HEK293T (cell line): ENCODE data around the gene OCRL.

Experiments
- CTCF ChIA-PET: fragments of 350-600 bp; formaldehyde crosslinking; extraction: SDS; loops from one replicate; lab custom pipeline; 2021; ENCODE audit warnings: antibody characterized with exemption, inconsistent platforms; lab: Yijun Ruan, JAX
- POLR2A ChIA-PET: fragments of 350-600 bp; formaldehyde crosslinking; extraction: SDS; loops from one replicate; lab custom pipeline; 2020; ENCODE audit warnings: antibody characterized with exemption, inconsistent platforms; lab: Yijun Ruan, JAX
- DNase-seq: peaks from one replicate; pipeline ENCODE4 v3.0.0; 2012; ENCODE audit warnings: mixed read lengths; ENCODE audit errors: extremely low spot score
- ARNT ChIP-seq: fragments of 450-650 bp; IDR thresholded peaks from 2 replicates; pipeline ENCODE4 v1.6.1; 2017; ENCODE audit warnings: mild to moderate bottlenecking
- BHLHE40 ChIP-seq: fragments of 450-650 bp; IDR thresholded peaks from 2 replicates; pipeline ENCODE4 v1.6.1; 2016; ENCODE audit warnings: mild to moderate bottlenecking, moderate library complexity, borderline replicate concordance
- CTBP1 ChIP-seq: fragments of 450-650 bp; IDR thresholded peaks from 2 replicates; pipeline ENCODE4 v1.6.1; 2016; ENCODE audit warnings: borderline replicate concordance
- ELF4 ChIP-seq: fragments of 450-650 bp; IDR thresholded peaks from 2 replicates; pipeline ENCODE4 v1.6.1; 2017; ENCODE audit warnings: antibody characterized with exemption
- FOXA1 ChIP-seq: fragments of 450-650 bp; IDR thresholded peaks from 2 replicates; pipeline ENCODE4 v1.6.1; 2016; ENCODE audit warnings: mild to moderate bottlenecking
- FOXK2 ChIP-seq: fragments of 450-650 bp; IDR thresholded peaks from 2 replicates; pipeline ENCODE4 v1.6.1; 2016; ENCODE audit warnings: mild to moderate bottlenecking
- FOXM1 ChIP-seq: fragments of 450-650 bp; IDR thresholded peaks from 2 replicates; pipeline ENCODE4 v1.6.1; 2017; ENCODE audit warnings: mild to moderate bottlenecking, borderline replicate concordance
- HDGF ChIP-seq: fragments of 450-650 bp; IDR thresholded peaks from 2 replicates; pipeline ENCODE4 v1.6.1; 2017; ENCODE audit warnings: antibody characterized with exemption, borderline replicate concordance
- L3MBTL2 ChIP-seq: fragments of 450-650 bp; conservative IDR thresholded peaks from 2 replicates; pipeline ENCODE4 v1.6.1; 2016; ENCODE audit warnings: mild to moderate bottlenecking
- LEF1 ChIP-seq: fragments of 450-650 bp; IDR thresholded peaks from 2 replicates; pipeline ENCODE4 v1.6.1; 2017; ENCODE audit warnings: mild to moderate bottlenecking, borderline replicate concordance
- NFRKB ChIP-seq: fragments of 450-650 bp; IDR thresholded peaks from 2 replicates; pipeline ENCODE4 v1.6.1; 2016; ENCODE audit warnings: mild to moderate bottlenecking, moderate library complexity
- PKNOX1 ChIP-seq: fragments of 450-650 bp; IDR thresholded peaks from 2 replicates; pipeline ENCODE4 v1.6.1; 2016
- SP1 ChIP-seq: fragments of 450-650 bp; IDR thresholded peaks from 2 replicates; pipeline ENCODE4 v1.6.1; 2017
- SUZ12 ChIP-seq: fragments of 450-650 bp; IDR thresholded peaks from 2 replicates; pipeline ENCODE4 v1.6.1; 2016; ENCODE audit warnings: mild to moderate bottlenecking
- TARDBP ChIP-seq: fragments of 450-650 bp; IDR thresholded peaks from 2 replicates; pipeline ENCODE4 v1.6.1; 2016
- ZNF384 ChIP-seq: fragments of 450-650 bp; IDR thresholded peaks from 2 replicates; pipeline ENCODE4 v1.6.1; 2016

OCRL gene

GRCh38 chrX:129522184-129523078 lies 17.6 kb upstream of the OCRL start:
- CTCF ChIA-PET = no interaction called here
- TF ChIP-seq SP1 (no peak), ARNT (no peak), ELF4 (no peak), ZNF384 (peak; percentile 75), LEF1 (no peak), FOXA1 (no peak), BHLHE40 (no peak)
- POLR2A ChIA-PET = interaction anchor here (0.6 to 1.0 kb wide), 2 partner anchors 17 to 18 kb away, joined by 3 read pairs; partner anchors contain the start of gene OCRL
- peak; percentile 70 for DNase-seq

GRCh38 chrX:129523079-129523911 lies 16.8 kb upstream of the OCRL start, which contains the start of gene SMARCA1:
SMARCA1 (minus strand) TSS chrX:129523490; CDS start chrX:129523370, 120 bp downstream.
- ChIA-PET POLR2A (interaction anchor here (0.6 to 1.0 kb wide), 5 partner anchors 11 to 48 kb away, joined by 3 to 4 read pairs (median 3); partner anchors contain the start of gene OCRL), CTCF (no interaction called here)
- peak; percentile 52 for TF ChIP-seq L3MBTL2
- TF ChIP-seq NFRKB = no peak
- no peak for TF ChIP-seq BHLHE40
- TF ChIP-seq LEF1 = no peak
- no peak for TF ChIP-seq TARDBP
- no peak for TF ChIP-seq SP1
- DNase-seq = peak; percentile 68

GRCh38 chrX:129524250-129524850 lies 15.7 kb upstream of the OCRL start:
- no peak for TF ChIP-seq SUZ12
- no peak for TF ChIP-seq ZNF384
- TF ChIP-seq FOXM1 = no peak
- no peak for TF ChIP-seq ELF4
- TF ChIP-seq L3MBTL2 = no peak
- no peak for TF ChIP-seq LEF1
- no peak for TF ChIP-seq PKNOX1
- no peak for TF ChIP-seq BHLHE40
- TF ChIP-seq CTBP1 = no peak
- no peak for TF ChIP-seq SP1
- no peak for TF ChIP-seq TARDBP
- TF ChIP-seq ARNT = no peak
- no peak for TF ChIP-seq FOXA1
- TF ChIP-seq HDGF = no peak
- TF ChIP-seq FOXK2 = no peak
- no peak for TF ChIP-seq NFRKB
- ChIA-PET CTCF (no interaction called here), POLR2A (no interaction called here)
- no peak for DNase-seq

GRCh38 chrX:129525162-129525561 lies 14.9 kb upstream of the OCRL start:
- DNase-seq = no peak
- ChIA-PET POLR2A (no interaction called here), CTCF (no interaction called here)
- TF ChIP-seq BHLHE40 = no peak
- TF ChIP-seq L3MBTL2 = no peak
- TF ChIP-seq PKNOX1 = no peak
- no peak for TF ChIP-seq HDGF
- no peak for TF ChIP-seq ARNT
- TF ChIP-seq FOXM1 = no peak
- no peak for TF ChIP-seq CTBP1

GRCh38 chrX:129525896-129526295 lies 14.2 kb upstream of the OCRL start:
- CTCF ChIA-PET = no interaction called here
- POLR2A ChIA-PET = no interaction called here
- TF ChIP-seq CTBP1 (no peak), PKNOX1 (no peak), NFRKB (no peak), LEF1 (no peak), SUZ12 (no peak), ARNT (no peak), FOXM1 (no peak)

GRCh38 chrX:129529685-129530281 lies 10.3 kb upstream of the OCRL start:
- CTCF ChIA-PET = no interaction called here
- DNase-seq = no peak
- no peak for TF ChIP-seq PKNOX1
- peak; percentile 42; the same call in 1 of the 2 replicates for TF ChIP-seq ZNF384
- POLR2A ChIA-PET = no interaction called here

More at GRCh38 chrX:129525896-129526295, 14.2 kb upstream of the OCRL start:
- no peak for DNase-seq
